Inferior parietal cortex (tissue), 1 donor: Measurements from ENCODE around the gene MIEF2.

ENCODE experiments used
- DNase-seq: peaks from one replicate; pipeline ENCODE4 v3.0.0-alpha.2; 2016; ENCODE audit errors: extremely low spot score

MIEF2 gene

GRCh38 chr17:18254888-18255649, 5.4 kb upstream of the MIEF2 start:
- no peak for DNase-seq

DNA sequence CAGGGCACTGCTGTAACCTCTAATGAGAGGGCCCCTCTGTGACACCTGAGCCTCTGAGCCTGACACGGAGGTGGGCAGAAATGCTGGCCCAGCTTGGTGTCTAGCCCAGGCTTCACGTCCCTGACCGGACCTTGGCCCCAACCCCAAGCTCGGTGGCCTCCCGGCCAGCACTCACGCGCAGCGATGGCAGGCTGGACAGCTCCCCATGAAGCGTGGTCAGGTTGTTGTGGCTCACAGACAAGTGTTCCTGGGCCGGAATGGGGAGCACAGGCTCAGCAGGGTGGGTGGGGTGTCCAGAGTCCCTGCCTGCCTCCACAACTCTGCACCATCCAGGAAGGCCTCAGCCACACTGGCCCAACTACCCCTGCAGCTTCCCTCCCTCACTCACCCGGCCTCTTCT, 4.1 kb upstream of the MIEF2 start:
- no peak for DNase-seq

DNA sequence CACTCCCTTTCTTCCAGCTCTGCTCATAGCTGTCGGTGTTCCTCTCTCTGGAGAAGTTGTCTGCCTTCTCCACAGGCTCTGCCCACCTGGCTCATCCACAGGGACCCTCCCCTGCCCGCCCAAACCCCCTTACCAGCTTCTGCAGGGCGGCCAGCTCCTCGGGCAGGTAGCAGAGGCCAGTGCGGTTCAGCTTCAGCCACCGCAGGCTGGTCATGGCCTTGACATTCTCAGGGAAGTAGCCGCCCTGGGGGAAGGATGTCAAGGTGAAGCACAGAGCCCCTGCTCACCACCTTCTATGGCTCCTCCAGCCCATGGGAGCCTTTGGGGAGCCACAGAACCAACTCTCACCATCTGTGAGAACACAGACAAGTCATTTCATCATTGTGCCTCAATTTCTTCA, 3.7 kb upstream of the MIEF2 start:
- no peak for DNase-seq

DNA sequence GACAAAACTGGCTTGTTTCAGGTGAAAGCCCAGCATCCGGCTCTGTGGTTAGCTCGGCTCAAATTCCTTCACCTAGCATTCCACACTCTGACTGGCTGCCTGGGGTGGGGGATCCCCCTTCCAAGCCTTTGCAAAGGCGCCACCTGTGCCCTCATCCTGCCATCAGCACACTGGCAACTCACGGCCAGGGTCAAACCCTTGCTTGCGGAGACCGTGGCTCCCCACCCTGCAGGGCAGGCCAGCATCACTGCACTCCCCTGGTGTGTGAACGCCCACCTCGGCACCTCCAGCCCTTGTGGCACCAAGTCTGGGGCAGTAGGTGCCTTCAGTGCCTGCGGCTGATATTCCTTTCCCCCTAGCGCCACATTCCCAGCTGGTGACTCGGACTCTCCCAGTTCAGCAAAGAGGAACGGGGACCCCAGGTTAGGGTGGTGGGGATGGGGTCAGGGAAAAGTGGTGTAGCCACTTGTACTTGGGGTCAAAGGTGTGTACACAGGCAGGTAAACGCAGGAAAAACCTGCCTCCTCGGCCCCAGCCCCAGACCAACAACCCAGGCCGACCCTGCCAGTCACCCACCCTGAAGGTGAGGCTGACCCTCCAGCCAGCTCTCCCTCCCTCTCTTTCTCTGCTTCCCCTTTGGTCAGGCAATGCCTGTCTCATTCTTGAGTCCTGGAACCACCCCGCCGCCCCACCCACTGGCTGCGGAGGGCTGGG, 3.0 kb upstream of the MIEF2 start:
- no peak for DNase-seq

- DNase-seq: peak; percentile 38
Measured at GRCh38 chr17:18257982-18258355, 2.5 kb upstream of the MIEF2 start.

DNA sequence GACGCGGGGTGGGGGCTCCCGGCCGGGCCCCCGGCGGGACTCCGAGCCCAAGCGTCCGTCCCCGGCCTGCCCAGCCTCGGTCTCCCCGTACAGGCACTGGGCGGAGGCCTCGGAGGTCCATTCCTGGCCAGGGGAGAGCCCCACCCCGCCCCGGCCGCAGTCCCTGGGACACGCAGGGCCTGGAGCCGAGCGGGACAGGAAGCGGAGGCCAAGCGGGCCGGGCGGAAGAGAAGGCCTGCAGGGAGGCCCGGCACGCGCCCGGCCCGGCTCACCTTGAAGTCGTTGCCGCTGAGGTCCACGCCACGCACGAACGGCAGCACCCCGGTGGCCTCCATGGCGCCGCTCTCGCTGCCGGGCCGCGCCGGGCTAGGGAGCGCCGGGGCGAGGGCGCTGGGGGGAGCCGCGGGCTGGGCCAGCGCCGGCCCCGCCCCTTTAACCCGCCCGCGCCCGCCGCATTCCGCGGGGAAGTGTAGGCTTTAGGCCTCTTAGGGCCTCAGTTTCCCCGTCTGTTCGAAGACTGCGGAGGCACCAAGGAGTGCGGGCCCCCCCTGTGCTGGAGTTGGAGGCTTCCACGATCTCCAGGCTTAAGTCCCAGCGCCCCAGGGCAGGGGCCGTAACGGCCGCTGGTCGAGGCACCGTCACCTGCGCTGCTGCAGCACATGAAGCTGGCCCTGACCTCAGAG, 2.0 kb upstream of the MIEF2 start, which contains the start of gene FLII:
TSS of gene FLII (minus strand) at position 383 of the 683 bp plus-strand sequence. CDS start at position 335, 48 bp downstream.
- DNase-seq: peak; percentile 61

- DNase-seq: no peak
Measured at GRCh38 chr17:18259621-18260331, 686 bp upstream of the MIEF2 start.

GRCh38 chr17:18261146-18261515, 669 bp downstream of the MIEF2 start:
- DNase-seq: no peak

DNA sequence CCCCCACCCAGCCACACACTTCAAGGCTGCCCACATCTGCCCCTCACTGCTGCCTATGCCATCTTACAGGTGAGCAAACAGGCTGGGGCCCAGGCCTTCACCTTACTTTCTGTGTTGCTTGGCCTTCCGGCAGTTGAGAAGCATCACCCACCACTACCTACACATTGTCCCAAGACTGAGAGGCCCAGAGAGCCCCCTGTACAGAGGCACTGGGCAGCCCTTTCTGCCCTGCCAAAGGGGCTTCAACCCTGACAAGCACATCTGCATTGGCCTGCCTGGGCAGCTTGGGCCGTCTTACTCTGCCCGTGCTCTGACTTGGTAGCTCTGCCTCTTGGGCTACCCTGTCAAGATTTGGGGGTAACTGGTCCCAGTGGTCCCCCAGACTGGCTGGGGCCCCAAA, 1.2 kb downstream of the MIEF2 start:
- DNase-seq: no peak

DNA sequence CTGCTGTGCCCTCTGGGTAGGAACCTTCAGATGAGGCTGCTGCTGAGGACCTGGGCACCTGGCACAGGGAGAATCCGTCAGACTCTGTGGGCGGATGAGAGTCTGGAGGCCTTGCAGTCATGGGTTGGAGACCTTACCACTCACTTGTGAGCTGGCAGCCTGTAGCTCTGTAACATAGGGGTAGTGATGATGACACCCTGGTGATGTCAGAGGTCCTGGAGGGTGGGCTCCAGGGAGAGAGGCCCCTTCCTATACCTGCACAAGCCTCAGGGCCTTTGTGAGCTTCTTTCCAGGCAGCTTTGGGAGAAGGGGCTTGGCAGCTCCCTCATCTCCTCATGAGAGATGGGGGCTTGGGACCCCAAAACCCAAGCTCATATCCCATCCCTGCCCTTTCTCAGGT, 1.6 kb downstream of the MIEF2 start:
- DNase-seq: no peak

GRCh38 chr17:18262641-18263040, 2.2 kb downstream of the MIEF2 start:
- DNase-seq: no peak

GRCh38 chr17:18263885-18264682, 3.6 kb downstream of the MIEF2 start:
- no peak for DNase-seq

DNA sequence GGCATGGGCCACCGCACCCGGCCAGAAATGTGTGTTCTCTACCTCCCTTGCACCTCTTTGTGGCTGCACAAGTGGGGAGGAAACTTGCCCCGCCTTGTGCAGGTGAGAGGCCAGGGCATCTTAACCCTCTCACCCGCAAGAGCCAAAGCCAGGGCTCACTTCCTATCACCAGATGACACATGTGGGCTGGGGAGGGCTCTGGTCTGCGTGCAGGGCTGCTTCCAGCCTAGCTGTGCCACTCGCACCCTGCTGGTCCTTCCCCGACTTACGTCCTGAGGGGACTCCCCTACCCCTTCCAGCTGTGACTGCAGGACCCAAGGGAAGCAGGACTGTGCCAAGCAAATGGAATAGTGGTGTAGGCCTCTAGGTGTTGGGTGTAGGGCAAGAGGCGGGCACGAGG, 6.9 kb downstream of the MIEF2 start:
- DNase-seq: no peak

- DNase-seq: no peak
Measured at GRCh38 chr17:18267927-18268711, 7.7 kb downstream of the MIEF2 start.

DNA sequence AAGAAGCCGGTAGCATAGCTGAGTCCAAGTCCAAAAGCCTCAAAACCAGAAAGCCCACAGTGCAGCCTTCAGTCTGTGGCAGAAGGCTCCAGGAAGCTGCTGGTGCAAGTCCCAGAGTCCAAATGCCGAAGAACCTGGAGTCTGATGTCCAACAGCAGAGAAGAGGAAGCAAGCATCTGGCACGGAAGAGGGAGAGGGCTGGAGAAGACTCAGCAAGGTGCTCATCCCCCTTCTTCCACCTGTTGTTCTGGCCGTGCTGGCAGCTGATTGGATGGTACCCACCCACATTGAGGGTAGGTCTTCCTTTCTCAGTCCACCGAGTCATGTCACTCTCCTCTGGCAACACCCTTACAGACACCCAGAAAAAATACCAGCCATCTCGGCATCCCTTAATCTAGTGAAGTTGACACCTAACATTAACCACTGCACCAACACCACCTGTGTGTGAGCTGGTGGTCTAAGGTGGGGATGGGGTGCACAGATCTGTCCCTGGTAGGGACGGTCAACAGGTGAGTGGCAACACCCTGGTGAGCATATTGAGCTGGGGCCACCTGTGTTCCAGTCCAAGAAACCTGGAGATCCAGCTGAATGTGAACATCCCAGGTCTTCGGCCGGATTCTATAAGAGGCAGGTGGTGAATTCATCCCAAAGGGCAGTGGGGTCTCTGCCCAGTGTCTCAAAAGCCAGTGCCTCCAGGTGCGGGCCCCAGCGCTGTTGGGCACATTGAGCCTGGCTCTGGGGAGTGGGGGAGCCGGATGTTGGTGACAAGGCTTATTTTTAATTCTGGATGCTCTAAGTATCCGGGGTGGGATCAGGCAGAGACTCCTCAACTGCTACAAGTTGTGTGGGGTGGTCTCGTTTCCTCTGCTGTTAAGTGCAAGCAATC, 9.8 kb downstream of the MIEF2 start:
- no peak for DNase-seq

- DNase-seq: no peak
Measured at GRCh38 chr17:18277076-18277475, 16.6 kb downstream of the MIEF2 start.

DNA sequence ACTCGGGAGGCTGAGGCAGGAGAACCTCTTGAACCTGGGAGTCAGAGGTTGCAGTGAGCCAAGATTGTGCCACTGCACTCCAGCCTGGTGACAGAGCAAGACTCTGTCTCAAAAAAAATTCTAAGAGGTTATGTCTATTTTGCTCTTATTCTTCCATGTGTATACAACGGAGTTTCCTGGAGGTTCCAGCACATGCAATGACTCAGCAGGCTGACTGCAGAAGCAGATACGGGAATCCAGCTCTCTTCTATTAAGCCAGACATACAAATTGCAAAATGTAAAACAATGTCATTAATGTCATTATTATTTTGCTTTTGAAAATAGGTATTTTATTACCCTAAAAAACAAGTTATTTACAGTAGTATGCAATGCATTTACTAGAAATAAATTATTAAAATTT, 18.4 kb downstream of the MIEF2 start:
- DNase-seq: no peak

DNA sequence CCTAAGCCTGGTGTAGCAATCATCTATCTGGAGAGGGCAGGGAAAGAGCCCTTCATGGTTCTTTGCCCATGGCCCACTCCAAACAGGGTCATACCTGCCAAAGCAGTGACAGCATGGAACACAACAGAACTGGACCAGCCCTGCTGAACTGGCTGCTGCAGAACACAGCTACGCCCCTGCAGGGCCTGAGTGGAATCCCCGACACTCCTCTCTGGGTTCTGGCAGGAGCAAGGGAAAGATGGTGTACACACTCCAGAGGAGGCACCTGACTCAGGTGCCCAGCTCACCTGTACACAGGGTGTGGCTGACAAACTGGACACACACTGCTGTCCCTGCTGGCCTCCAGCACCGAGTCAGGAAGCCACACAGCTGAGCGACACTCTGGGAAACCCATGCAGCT, 19.8 kb downstream of the MIEF2 start:
- DNase-seq: no peak

- no peak for DNase-seq
Measured at GRCh38 chr17:18280766-18281371, 20.4 kb downstream of the MIEF2 start.
